ENCODE measurements around the gene AFAP1L2. TPM values are rescaled to one million over a fixed set of nuclear protein-coding genes. Genes with fewer than 3 reads are reported as not detected.

The AFAP1L2 gene, protein sequence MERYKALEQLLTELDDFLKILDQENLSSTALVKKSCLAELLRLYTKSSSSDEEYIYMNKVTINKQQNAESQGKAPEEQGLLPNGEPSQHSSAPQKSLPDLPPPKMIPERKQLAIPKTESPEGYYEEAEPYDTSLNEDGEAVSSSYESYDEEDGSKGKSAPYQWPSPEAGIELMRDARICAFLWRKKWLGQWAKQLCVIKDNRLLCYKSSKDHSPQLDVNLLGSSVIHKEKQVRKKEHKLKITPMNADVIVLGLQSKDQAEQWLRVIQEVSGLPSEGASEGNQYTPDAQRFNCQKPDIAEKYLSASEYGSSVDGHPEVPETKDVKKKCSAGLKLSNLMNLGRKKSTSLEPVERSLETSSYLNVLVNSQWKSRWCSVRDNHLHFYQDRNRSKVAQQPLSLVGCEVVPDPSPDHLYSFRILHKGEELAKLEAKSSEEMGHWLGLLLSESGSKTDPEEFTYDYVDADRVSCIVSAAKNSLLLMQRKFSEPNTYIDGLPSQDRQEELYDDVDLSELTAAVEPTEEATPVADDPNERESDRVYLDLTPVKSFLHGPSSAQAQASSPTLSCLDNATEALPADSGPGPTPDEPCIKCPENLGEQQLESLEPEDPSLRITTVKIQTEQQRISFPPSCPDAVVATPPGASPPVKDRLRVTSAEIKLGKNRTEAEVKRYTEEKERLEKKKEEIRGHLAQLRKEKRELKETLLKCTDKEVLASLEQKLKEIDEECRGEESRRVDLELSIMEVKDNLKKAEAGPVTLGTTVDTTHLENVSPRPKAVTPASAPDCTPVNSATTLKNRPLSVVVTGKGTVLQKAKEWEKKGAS
- total RNA-seq (1 to 10 TPM; 5.5 to 7.7 (median 6.3) TPM), polyA plus RNA-seq (3.7 TPM)
- long read RNA-seq, donor 1, partial matches to known transcripts, result 0 of 6 reads
- long read RNA-seq, donor 1, other reads (novel, unspliced or antisense), result 4 of 6 reads
- long read RNA-seq, donor 2, partial matches to known transcripts, result 2 of 4 reads
- long read RNA-seq, donor 2, other reads (novel, unspliced or antisense), result 1 of 4 reads
- long read RNA-seq, donor 3, transcript AFAP1L2-201 (19 exons, 3,705 nt), result major isoform, 5 of 22 reads
- long read RNA-seq, donor 3, partial matches to known transcripts, result 0 of 22 reads
- long read RNA-seq, donor 3, other reads (novel, unspliced or antisense), result 16 of 22 reads
- long read RNA-seq, donor 4, partial matches to known transcripts, result 0 of 4 reads
- long read RNA-seq, donor 4, other reads (novel, unspliced or antisense), result 4 of 4 reads

DNA sequence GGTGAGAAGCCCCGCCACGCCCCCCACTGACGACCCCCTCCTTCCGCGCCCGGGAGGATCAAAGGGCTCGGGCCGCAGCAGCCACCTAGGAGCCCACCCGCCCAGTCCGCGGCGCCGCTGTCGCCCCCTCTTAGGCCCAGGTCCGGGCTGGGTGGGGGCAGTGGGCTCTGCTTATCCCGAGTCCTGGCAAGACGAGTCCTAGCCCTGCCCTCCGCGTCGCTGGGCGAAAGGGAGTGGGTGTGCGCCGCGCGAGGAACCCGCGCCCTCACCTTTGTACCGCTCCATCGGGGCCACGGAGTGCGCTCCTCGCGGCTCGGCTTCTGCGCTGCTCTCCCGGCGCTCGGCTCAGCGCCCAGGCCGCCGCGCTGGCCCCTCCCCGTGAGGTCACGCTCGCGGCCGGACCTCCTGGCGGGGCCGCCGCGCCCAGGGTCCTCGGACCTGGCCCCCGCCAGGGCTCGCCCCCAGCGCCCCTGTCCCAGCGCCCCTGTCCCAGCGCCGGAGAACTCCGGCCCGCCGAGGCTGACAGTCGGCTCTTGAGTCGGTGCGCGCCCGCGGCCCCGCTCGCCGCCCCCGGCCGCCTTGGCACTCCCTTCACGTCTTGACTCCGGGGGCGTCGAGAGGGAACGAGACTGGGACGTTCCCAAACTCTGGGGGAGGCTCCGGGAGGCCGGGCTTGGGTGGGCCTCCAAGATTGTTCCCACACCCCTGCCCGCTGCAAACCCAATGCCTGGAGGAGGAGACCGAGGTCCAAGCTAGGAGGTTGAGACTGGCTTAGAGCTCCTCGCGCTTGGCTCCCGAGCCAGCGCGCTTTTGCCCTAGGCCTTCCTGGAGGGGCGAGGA is at the start of gene AFAP1L2:
TSS of gene AFAP1L2 (minus strand) at position 332 of the 840 bp plus-strand sequence. CDS start at position 285, 47 bp downstream.
- no peaks in the 10 kb centered on the region for H3K4me1 ChIP-seq (ENCODE audit: control insufficient read depth, insufficient read depth, low read length)
- H3K9me3 ChIP-seq (ENCODE audit: control insufficient read depth, low read length), result no peaks in the 10 kb centered on the region
- DNase-seq (peak; percentile 46 to 84 (median 78)), ATAC-seq (peak; percentile 80 to 87)
- H3K27ac ChIP-seq (ENCODE audit: low read length), result no peak within 1 kb of the TSS
- intact Hi-C loops (cut with DNase I), result no loop called here
- WGBS, result 1% methylated on average over 88 of the region's 88 CpGs
- peak within 1 kb of the TSS; percentile 54 for H3K4me3 ChIP-seq (ENCODE audit: low read length)
- H3K27me3 ChIP-seq (ENCODE audit: control insufficient read depth, insufficient read depth), result no peaks in the 10 kb centered on the region

DNA sequence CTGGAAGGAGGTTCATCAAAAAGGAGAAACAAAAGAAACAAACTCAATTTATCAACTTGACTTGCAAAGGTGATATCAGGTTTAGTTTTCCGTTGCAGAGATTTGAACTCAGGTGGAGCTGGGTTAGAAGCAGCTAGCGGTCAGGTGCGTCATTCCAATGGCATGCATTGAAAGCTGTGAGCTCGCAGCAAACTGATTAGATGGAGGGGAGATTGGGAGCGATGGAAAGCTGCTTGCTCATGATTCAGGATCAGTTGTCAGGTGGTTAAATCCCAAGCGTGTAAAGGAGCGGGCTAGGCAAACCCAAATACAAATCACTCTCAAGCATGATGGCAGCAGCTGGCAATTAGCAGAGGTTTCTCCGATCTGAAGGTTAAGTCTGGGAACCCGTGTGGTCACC is 49.3 kb upstream of the AFAP1L2 start:
- ATAC-seq (no peak), DNase-seq (no peak)
- no peaks in the 10 kb centered on the region for H3K9me3 ChIP-seq (ENCODE audit: control insufficient read depth, low read length)
- intact Hi-C loops (cut with DNase I), result no loop called here
- WGBS, result 92% methylated on average over 9 of the region's 9 CpGs
- no peak overlapping the region for H3K27ac ChIP-seq (ENCODE audit: low read length)
- H3K4me3 ChIP-seq (ENCODE audit: low read length), result no peak overlapping the region
- peaks cover 3% of the 10 kb centered on the region for H3K4me1 ChIP-seq (ENCODE audit: control insufficient read depth, insufficient read depth, low read length)
- no peaks in the 10 kb centered on the region for H3K27me3 ChIP-seq (ENCODE audit: control insufficient read depth, insufficient read depth)

DNA sequence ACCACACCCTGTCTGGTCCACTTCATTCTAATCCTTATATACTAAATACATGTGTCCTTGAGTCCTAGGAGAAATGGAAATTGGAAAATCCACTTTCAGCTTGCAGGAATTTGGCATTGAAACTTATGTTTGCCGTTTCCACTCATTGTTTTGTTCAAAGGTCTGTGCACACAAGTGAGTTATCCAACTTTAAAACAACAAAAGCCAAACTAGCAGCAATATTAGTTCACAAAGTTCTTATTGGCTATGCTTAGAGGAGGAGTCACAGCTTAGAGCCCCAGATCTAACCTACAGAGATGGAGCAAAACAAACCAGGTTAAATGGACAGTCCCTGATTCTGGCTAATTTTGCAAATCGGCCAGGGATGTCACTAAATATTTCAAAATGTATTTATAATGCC is 44.6 kb upstream of the AFAP1L2 start:
- 74% methylated on average over 2 of the region's 2 CpGs for WGBS
- DNase-seq (no peak), ATAC-seq (peak; percentile 44 to 72)
- Histone ChIP-seq H3K27me3 (ENCODE audit: control insufficient read depth, insufficient read depth) (no peaks in the 10 kb centered on the region), H3K4me3 (ENCODE audit: low read length) (no peak overlapping the region), H3K4me1 (ENCODE audit: control insufficient read depth, insufficient read depth, low read length) (peaks cover 3% of the 10 kb centered on the region), H3K9me3 (ENCODE audit: control insufficient read depth, low read length) (no peaks in the 10 kb centered on the region), H3K27ac (ENCODE audit: low read length) (no peak overlapping the region)
- intact Hi-C loops (cut with DNase I), result no loop called here

DNA sequence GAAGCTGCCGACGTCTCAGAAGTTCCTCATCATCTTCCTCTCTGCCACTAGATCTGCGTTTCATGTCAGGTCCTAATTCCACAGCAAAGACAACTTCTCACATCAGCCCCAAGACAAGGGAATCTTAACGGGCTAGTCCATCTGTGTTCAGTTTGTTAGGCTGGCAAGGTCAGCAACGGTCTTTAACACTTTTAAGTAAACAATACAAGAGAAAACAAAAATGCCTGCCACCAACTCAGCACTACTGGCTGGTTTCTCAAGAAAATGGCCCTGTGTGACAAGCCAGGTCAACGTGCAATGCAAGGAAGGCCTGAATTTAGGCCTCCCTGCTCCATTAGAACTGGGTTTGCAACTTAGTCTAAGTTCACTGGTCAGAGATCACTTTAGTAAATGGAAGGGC is 41.0 kb upstream of the AFAP1L2 start:
- ATAC-seq, result no peak
- intact Hi-C loops (cut with DNase I), result no loop called here

DNA sequence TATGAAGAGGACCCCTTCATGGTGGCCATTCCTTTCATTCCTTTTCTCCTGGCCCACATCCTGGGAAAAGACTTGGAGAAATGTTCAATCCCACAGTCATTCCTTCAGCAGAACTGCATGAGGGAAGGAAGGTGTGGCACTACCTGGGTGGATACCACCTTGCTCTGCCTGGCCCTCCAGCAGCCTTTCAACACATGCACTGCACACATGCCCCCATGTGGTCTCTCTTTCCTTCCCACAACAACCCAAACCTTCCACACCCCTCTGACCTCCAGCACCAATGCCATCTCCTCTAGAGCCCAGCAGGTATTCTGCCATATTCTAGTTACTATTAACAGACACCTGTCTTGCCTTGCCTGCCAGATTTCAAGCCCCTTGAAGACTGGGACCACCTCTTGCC is 40.5 kb upstream of the AFAP1L2 start:
- intact Hi-C loops (cut with DNase I), result no loop called here
- H3K27ac ChIP-seq (ENCODE audit: low read length), result no peak overlapping the region
- ATAC-seq, result peak; percentile 18 to 25

More for the DNA sequence above, 41.0 kb upstream of the AFAP1L2 start:
- WGBS, result 79% methylated on average over 6 of the region's 6 CpGs
- no peak for DNase-seq
- H3K4me3 ChIP-seq (ENCODE audit: low read length), result no peak overlapping the region
- H3K27ac ChIP-seq (ENCODE audit: low read length), result no peak overlapping the region
- no peaks in the 10 kb centered on the region for H3K9me3 ChIP-seq (ENCODE audit: control insufficient read depth, low read length)
- H3K4me1 ChIP-seq (ENCODE audit: control insufficient read depth, insufficient read depth, low read length), result peaks cover 2% of the 10 kb centered on the region
- H3K27me3 ChIP-seq (ENCODE audit: control insufficient read depth, insufficient read depth), result no peaks in the 10 kb centered on the region

DNA sequence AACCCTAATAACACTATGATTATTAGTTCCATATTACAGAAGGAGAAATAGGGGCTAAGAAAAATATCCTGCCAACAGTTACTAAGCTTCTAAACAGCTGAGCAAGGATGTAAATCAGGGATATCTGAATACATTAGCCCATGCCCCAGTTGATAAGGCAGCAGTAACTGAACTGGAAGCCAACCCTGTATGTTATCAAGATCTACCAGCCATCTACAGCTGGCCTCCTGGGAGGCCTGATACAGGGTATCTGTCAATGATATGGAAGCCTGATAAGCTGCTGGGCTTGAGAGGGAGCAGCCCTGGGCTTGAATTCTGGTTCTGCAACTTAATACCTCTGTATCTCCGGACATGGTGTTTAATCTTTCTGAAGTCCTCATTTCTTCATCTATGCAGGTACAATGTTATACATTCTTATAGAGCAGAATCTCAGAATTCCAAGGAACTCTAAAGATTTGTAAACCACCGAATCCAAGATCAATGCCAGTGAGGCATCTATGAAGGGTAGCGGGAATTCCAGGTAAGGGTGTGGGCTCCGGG is 37.9 kb upstream of the AFAP1L2 start:
- H3K4me1 ChIP-seq (ENCODE audit: control insufficient read depth, insufficient read depth, low read length), result no peaks in the 10 kb centered on the region
- ATAC-seq (no peak), DNase-seq (no peak)
- H3K9me3 ChIP-seq (ENCODE audit: control insufficient read depth, low read length), result no peaks in the 10 kb centered on the region
- H3K27me3 ChIP-seq (ENCODE audit: control insufficient read depth, insufficient read depth), result no peaks in the 10 kb centered on the region
- intact Hi-C loops (cut with DNase I), result no loop called here
- H3K4me3 ChIP-seq (ENCODE audit: low read length), result no peak overlapping the region
- no peak overlapping the region for H3K27ac ChIP-seq (ENCODE audit: low read length)
- 78% methylated on average over 4 of the region's 4 CpGs for WGBS

More for the DNA sequence above, 40.5 kb upstream of the AFAP1L2 start:
- Histone ChIP-seq H3K9me3 (ENCODE audit: control insufficient read depth, low read length) (no peaks in the 10 kb centered on the region), H3K4me3 (ENCODE audit: low read length) (no peak overlapping the region), H3K27me3 (ENCODE audit: control insufficient read depth, insufficient read depth) (no peaks in the 10 kb centered on the region), H3K4me1 (ENCODE audit: control insufficient read depth, insufficient read depth, low read length) (peaks cover 2% of the 10 kb centered on the region)
- DNase-seq, result no peak

DNA sequence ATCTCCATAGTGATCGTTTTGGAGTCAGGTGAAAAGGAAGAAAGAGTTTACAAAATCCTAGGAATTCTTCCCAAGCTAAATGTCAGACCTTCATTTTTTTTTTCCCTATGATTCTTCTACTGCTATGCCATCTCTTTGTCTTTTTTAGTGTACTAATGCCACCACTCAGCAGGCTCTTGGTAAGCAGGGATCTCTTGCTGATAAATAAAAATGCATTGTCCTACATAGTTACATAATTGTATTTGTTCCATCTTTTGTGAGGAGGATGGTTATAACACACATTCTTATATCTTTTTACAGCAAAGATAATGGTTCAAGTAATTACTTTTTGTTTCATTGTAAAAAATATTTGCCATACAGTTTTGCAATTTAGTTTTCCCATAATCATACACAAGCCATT is 36.8 kb upstream of the AFAP1L2 start:
- Histone ChIP-seq H3K4me1 (ENCODE audit: control insufficient read depth, insufficient read depth, low read length) (no peaks in the 10 kb centered on the region), H3K27ac (ENCODE audit: low read length) (no peak overlapping the region), H3K27me3 (ENCODE audit: control insufficient read depth, insufficient read depth) (no peaks in the 10 kb centered on the region), H3K9me3 (ENCODE audit: control insufficient read depth, low read length) (no peaks in the 10 kb centered on the region), H3K4me3 (ENCODE audit: low read length) (no peak overlapping the region)
- no peak for ATAC-seq
- no peak for DNase-seq
- intact Hi-C loops (cut with DNase I), result no loop called here
- WGBS, result 89% methylated on average over 1 of the region's 1 CpG

DNA sequence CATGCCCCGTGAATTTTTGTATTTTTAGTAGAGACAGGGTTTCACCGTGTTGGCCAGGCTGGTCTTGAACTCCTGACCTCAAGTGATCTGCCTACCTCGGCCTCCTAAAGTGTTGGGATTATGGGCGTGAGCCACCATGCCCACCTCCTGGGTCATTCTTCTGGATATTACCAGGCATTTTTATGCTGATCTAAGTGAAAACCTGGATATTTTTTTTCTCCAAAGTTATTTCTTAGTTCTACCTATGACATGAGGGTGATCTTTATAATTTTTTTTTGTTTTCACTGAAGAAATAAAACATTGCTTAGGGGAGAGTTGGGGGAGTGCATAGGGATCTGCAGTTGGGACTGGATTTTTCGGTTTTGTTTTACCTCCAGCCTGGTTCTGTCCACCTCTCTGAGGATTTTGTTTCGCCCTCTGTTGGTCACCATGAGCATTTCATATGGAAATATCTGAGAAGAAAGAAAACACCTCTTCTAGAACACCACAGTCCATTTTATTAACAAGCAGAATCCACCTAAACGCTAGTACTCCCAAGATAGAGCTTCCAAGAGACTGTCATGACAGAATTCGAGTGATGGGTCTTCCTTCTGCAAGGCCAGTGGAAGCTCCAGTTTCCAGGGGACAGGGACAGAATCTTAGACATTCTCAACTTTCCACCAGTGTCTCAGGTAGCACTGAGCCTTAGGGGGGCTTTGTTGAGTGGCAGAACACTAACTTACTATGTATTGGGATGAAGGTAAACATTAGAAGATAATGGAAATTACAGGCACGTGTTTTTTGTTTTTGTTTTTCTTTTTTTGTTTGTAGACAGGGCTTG is 33.4 kb upstream of the AFAP1L2 start:
- no peak overlapping the region for H3K4me3 ChIP-seq (ENCODE audit: low read length)
- 84% methylated on average over 9 of the region's 9 CpGs for WGBS
- DNase-seq (no peak), ATAC-seq (no peak)
- H3K4me1 ChIP-seq (ENCODE audit: control insufficient read depth, insufficient read depth, low read length), result no peaks in the 10 kb centered on the region
- intact Hi-C loops (cut with DNase I), result loop anchor here in 1 of 4 donors (5.0 kb wide), 1 partner anchor 135 kb away; no protein-coding TSS in a partner anchor
- H3K27ac ChIP-seq (ENCODE audit: low read length), result no peak overlapping the region
- no peaks in the 10 kb centered on the region for H3K9me3 ChIP-seq (ENCODE audit: control insufficient read depth, low read length)
- no peaks in the 10 kb centered on the region for H3K27me3 ChIP-seq (ENCODE audit: control insufficient read depth, insufficient read depth)

DNA sequence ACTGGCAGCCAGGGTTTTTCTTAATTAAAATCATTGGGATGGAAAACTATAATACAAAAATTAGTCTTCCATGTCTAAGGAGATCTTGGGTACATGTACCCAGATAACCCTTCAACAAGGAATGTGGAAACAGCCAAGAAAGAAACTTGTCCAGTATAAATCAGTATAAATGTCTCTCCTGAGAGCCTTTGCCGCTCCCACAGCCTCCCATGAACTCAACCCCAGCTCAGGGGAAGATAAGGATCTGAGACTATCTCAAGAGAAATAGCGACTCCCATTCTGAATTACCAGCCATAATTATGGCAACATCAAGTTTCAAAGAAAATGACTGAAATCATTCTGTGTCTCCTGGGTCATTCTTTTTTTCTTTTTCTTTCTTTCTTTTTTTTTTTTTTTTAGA is 32.6 kb upstream of the AFAP1L2 start:
- intact Hi-C loops (cut with DNase I), result loop anchor here in 1 of 4 donors (5.0 kb wide), 1 partner anchor 135 kb away; no protein-coding TSS in a partner anchor
- 82% methylated on average over 2 of the region's 2 CpGs for WGBS

More for the DNA sequence above, 32.6 kb upstream of the AFAP1L2 start:
- no peaks in the 10 kb centered on the region for H3K27me3 ChIP-seq (ENCODE audit: control insufficient read depth, insufficient read depth)
- H3K9me3 ChIP-seq (ENCODE audit: control insufficient read depth, low read length), result no peaks in the 10 kb centered on the region
- no peak overlapping the region for H3K4me3 ChIP-seq (ENCODE audit: low read length)
- H3K4me1 ChIP-seq (ENCODE audit: control insufficient read depth, insufficient read depth, low read length), result no peaks in the 10 kb centered on the region
- ATAC-seq (no peak), DNase-seq (no peak)
- H3K27ac ChIP-seq (ENCODE audit: low read length), result no peak overlapping the region

All from right cardiac atrium (tissue), 5 donors.